ENCODE data around the gene NPPB. TPM values are rescaled to one million over a fixed set of nuclear protein-coding genes. Genes with fewer than 3 reads are reported as not detected.

NPPB gene
- total RNA-seq, 3 donors from 2014 or later, result not detected

- TF ChIP-seq POLR2AphosphoS5 (IDR thresholded peaks at IDR 0.05) (no peak), POLR2A (IDR thresholded peaks at IDR 0.05) (no peak)
- TF ChIP-seq, protein P1, sequence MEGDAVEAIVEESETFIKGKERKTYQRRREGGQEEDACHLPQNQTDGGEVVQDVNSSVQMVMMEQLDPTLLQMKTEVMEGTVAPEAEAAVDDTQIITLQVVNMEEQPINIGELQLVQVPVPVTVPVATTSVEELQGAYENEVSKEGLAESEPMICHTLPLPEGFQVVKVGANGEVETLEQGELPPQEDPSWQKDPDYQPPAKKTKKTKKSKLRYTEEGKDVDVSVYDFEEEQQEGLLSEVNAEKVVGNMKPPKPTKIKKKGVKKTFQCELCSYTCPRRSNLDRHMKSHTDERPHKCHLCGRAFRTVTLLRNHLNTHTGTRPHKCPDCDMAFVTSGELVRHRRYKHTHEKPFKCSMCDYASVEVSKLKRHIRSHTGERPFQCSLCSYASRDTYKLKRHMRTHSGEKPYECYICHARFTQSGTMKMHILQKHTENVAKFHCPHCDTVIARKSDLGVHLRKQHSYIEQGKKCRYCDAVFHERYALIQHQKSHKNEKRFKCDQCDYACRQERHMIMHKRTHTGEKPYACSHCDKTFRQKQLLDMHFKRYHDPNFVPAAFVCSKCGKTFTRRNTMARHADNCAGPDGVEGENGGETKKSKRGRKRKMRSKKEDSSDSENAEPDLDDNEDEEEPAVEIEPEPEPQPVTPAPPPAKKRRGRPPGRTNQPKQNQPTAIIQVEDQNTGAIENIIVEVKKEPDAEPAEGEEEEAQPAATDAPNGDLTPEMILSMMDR (IDR thresholded peaks at IDR 0.05), result no peak
- Histone ChIP-seq H3K4me1 (no peaks in the 10 kb centered on the region), H3K27ac (no peak overlapping the region), H3K27me3 (no peaks in the 10 kb centered on the region), H3K36me3 (peaks cover 9% of the 10 kb centered on the region), H3K9me3 (no peaks in the 10 kb centered on the region), H3K4me3 (no peak overlapping the region)
- no peak for DNase-seq (ENCODE audit: low spot score in 2 of 2)
- intact Hi-C loops (cut with DNase I; ENCODE audit: low total_unique reads), result no loop called here
Observed at GRCh38 chr1:11845641-11846335, 13.0 kb downstream of the NPPB start.

- DNase-seq (ENCODE audit: low spot score in 2 of 2), result no peak
- intact Hi-C loops (cut with DNase I; ENCODE audit: low total_unique reads), result no loop called here
- Histone ChIP-seq H3K36me3 (peaks cover 9% of the 10 kb centered on the region), H3K9me3 (no peaks in the 10 kb centered on the region), H3K4me1 (no peaks in the 10 kb centered on the region), H3K27me3 (no peaks in the 10 kb centered on the region), H3K27ac (no peak overlapping the region), H3K4me3 (no peak overlapping the region)
- TF ChIP-seq, protein P1 (IDR thresholded peaks at IDR 0.05), result no peak
- TF ChIP-seq POLR2AphosphoS5 (IDR thresholded peaks at IDR 0.05) (no peak), POLR2A (IDR thresholded peaks at IDR 0.05) (no peak)
Observed at GRCh38 chr1:11842154-11843041, 16.3 kb downstream of the NPPB start.

DNA sequence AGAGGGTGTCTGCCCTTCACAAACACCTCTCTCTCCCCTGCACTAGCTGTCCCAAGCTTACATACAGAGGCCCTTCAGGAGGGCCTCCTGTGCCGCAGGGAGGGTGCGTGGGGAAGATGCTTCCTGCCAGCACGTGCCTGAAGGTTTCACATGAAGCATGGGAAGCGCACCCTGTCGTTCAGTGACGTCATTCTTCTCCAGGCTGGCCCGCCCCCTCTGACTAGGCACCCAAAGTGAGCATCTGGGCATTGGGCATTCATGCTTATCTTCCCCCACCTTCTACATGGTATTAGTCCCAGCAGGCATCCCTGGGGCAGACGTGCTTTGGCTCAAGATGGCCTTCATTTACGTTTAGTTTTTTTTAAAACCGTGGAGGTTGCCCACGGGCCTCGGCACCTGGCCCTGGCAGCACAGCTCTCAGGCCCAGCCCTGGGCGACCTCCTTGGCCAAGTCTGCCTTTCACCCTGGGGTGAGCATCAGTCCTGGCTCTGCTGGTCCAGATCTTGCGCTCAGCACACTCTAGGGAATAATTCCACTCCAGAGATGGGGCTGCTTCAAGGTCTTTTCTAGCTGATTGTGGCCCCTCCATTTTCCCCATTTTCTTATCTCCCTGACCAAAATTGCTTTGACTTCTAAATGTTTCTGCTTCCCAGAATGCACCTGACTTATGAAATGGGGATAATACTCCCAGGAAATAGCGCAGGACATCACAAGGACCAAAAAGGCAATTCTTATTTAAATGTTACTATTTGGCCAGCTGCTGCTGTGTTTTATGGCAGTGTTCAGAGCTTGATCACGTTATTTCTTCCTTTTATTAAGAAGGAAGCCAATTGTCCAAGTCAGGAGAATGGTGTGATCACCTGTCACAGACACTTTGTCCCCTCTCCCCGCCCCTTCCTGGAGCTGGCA, 17.2 kb downstream of the NPPB start:
- H3K9me3 ChIP-seq, result no peaks in the 10 kb centered on the region
- H3K4me3 ChIP-seq, result no peak overlapping the region
- H3K27ac ChIP-seq, result no peak overlapping the region
- intact Hi-C loops (cut with DNase I; ENCODE audit: low total_unique reads), result no loop called here
- no peak for TF ChIP-seq POLR2A (IDR thresholded peaks at IDR 0.05)
- TF ChIP-seq POLR2AphosphoS5 (IDR thresholded peaks at IDR 0.05), result no peak
- TF ChIP-seq, protein P1 (IDR thresholded peaks at IDR 0.05), result no peak
- H3K4me1 ChIP-seq, result no peaks in the 10 kb centered on the region
- no peaks in the 10 kb centered on the region for H3K27me3 ChIP-seq
- no peak for DNase-seq (ENCODE audit: low spot score in 2 of 2)
- peaks cover 9% of the 10 kb centered on the region for H3K36me3 ChIP-seq

GRCh38 chr1:11839727-11840705, 18.7 kb downstream of the NPPB start:
- TF ChIP-seq, protein P1 (IDR thresholded peaks at IDR 0.05), result no peak
- TF ChIP-seq POLR2A (IDR thresholded peaks at IDR 0.05), result no peak
- no peak for TF ChIP-seq POLR2AphosphoS5 (IDR thresholded peaks at IDR 0.05)
- H3K4me1 ChIP-seq, result no peaks in the 10 kb centered on the region
- no peak for DNase-seq (ENCODE audit: low spot score in 2 of 2)

More at GRCh38 chr1:11839727-11840705, 18.7 kb downstream of the NPPB start:
- no peaks in the 10 kb centered on the region for H3K9me3 ChIP-seq
- H3K27ac ChIP-seq, result no peak overlapping the region
- H3K27me3 ChIP-seq, result no peaks in the 10 kb centered on the region
- intact Hi-C loops (cut with DNase I; ENCODE audit: low total_unique reads), result no loop called here
- peaks cover 9% of the 10 kb centered on the region for H3K36me3 ChIP-seq
- no peak overlapping the region for H3K4me3 ChIP-seq

Data from breast epithelium (tissue), 4 donors.